H9 (cell line): ENCODE measurements around the gene DAB1. TPM values are rescaled to one million over a fixed set of nuclear protein-coding genes. Genes with fewer than 3 reads are reported as not detected.

Experiments
- DNase-seq: peaks from one replicate; pipeline ENCODE4 v3.0.0-alpha.2; 2017
- H2AFZ ChIP-seq: one replicate; pipeline ENCODE4 v1.6.1; 2013; ENCODE audit warnings: mild to moderate bottlenecking, low read length, control low read depth, moderate library complexity
- H2AK5ac ChIP-seq: 2 replicates; pipeline ENCODE4 v1.6.1; 2013; ENCODE audit warnings: low read length, control low read depth, mixed read lengths; ENCODE audit not compliant: insufficient read length
- H2BK120ac ChIP-seq: one replicate; pipeline ENCODE4 v1.6.1; 2013; ENCODE audit warnings: low read depth, mild to moderate bottlenecking, low read length, control low read depth, inconsistent platforms; ENCODE audit not compliant: poor library complexity, severe bottlenecking
- H2BK12ac ChIP-seq: 2 replicates; pipeline ENCODE4 v1.6.1; 2013; ENCODE audit warnings: low read length, control low read depth, mixed read lengths, low read depth; ENCODE audit not compliant: insufficient read length
- H2BK15ac ChIP-seq: 2 replicates; pipeline ENCODE4 v1.6.1; 2013; ENCODE audit warnings: low read depth, low read length, control low read depth
- H2BK20ac ChIP-seq: one replicate; pipeline ENCODE4 v1.6.1; 2013; ENCODE audit warnings: low read depth, mild to moderate bottlenecking, low read length, control low read depth, inconsistent platforms; ENCODE audit not compliant: poor library complexity, severe bottlenecking
- H2BK5ac ChIP-seq: 2 replicates; pipeline ENCODE4 v1.6.1; 2013; ENCODE audit warnings: low read length, control low read depth, mixed read lengths; ENCODE audit not compliant: insufficient read length
- H3K14ac ChIP-seq: 2 replicates; pipeline ENCODE4 v1.6.1; 2013; ENCODE audit warnings: low read length, control low read depth; ENCODE audit not compliant: insufficient read depth
- H3K18ac ChIP-seq: 2 replicates; pipeline ENCODE4 v1.6.1; 2013; ENCODE audit warnings: low read depth, mild to moderate bottlenecking, mixed read lengths, low read length, control low read depth; ENCODE audit not compliant: insufficient read length
- H3K23ac ChIP-seq: 2 replicates; pipeline ENCODE4 v1.6.1; 2013; ENCODE audit warnings: low read length, control low read depth, mixed read lengths, low read depth; ENCODE audit not compliant: insufficient read length
- H3K23me2 ChIP-seq: 2 replicates; pipeline ENCODE4 v1.6.1; 2013; ENCODE audit warnings: low read depth, mild to moderate bottlenecking, mixed read lengths, low read length, control low read depth; ENCODE audit not compliant: insufficient read length, poor library complexity, severe bottlenecking
- H3K27ac ChIP-seq: 2 replicates; pipeline ENCODE4 v1.5.1; 2013; ENCODE audit warnings: low read length, control low read depth, mixed read lengths, low read depth; ENCODE audit not compliant: insufficient read length
- H3K27me3 ChIP-seq: 2 replicates; pipeline ENCODE4 v1.6.1; 2013; ENCODE audit warnings: low read length, control low read depth, inconsistent platforms; ENCODE audit not compliant: insufficient read depth
- H3K4ac ChIP-seq: 2 replicates; pipeline ENCODE4 v1.6.1; 2013; ENCODE audit warnings: low read depth, mild to moderate bottlenecking, control low read depth, inconsistent platforms, low read length, moderate library complexity
- H3K4me1 ChIP-seq: 2 replicates; pipeline ENCODE4 v1.6.1; 2013; ENCODE audit warnings: low read length, control low read depth, inconsistent platforms; ENCODE audit not compliant: insufficient read depth
- H3K4me2 ChIP-seq: 2 replicates; pipeline ENCODE4 v1.6.1; 2013; ENCODE audit warnings: low read length, control low read depth, mixed read lengths; ENCODE audit not compliant: insufficient read length, insufficient read depth
- H3K56ac ChIP-seq: 2 replicates; pipeline ENCODE4 v1.6.1; 2013; ENCODE audit warnings: low read depth, mild to moderate bottlenecking, mixed read lengths, low read length, control low read depth; ENCODE audit not compliant: insufficient read length
- H3K79me1 ChIP-seq: 2 replicates; pipeline ENCODE4 v1.6.1; 2013; ENCODE audit warnings: low read depth, mild to moderate bottlenecking, moderate library complexity, low read length, control low read depth, inconsistent platforms; ENCODE audit not compliant: insufficient read depth, poor library complexity, severe bottlenecking
- H3K79me2 ChIP-seq: 2 replicates; pipeline ENCODE4 v1.6.1; 2013; ENCODE audit warnings: low read length, control low read depth, inconsistent platforms; ENCODE audit not compliant: insufficient read depth
- H3K9ac ChIP-seq: 2 replicates; pipeline ENCODE4 v1.6.1; 2013; ENCODE audit warnings: low read length, control low read depth, mixed read lengths; ENCODE audit not compliant: insufficient read length; ENCODE audit errors: extremely low read depth
- H3K9me3 ChIP-seq: one replicate; pipeline ENCODE4 v1.6.1; 2013; ENCODE audit warnings: low read depth, low read length, inconsistent platforms; ENCODE audit not compliant: control insufficient read depth
- H3T11ph ChIP-seq: one replicate; pipeline ENCODE4 v1.6.1; 2013; ENCODE audit warnings: mild to moderate bottlenecking, low read length, control low read depth, inconsistent platforms
- H4K20me1 ChIP-seq: one replicate; pipeline ENCODE4 v1.6.1; 2013; ENCODE audit not compliant: control insufficient read depth, insufficient read length, insufficient read depth
- H4K5ac ChIP-seq: 2 replicates; pipeline ENCODE4 v1.6.1; 2013; ENCODE audit warnings: low read depth, mild to moderate bottlenecking, mixed read lengths, low read length, control low read depth; ENCODE audit not compliant: insufficient read length
- H4K8ac ChIP-seq: replicated peaks from 2 replicates; pipeline ENCODE4 v1.6.1; 2013; ENCODE audit warnings: low read length, control low read depth, mixed read lengths, low read depth; ENCODE audit not compliant: insufficient read length
- H4K91ac ChIP-seq: 2 replicates; pipeline ENCODE4 v1.6.1; 2013; ENCODE audit warnings: low read depth, mild to moderate bottlenecking, moderate library complexity, mixed read lengths, low read length, control low read depth; ENCODE audit not compliant: insufficient read length
- H3K27ac Mint-ChIP-seq, 3 experiments: 2 replicates in 2 of 3; 3 replicates in 1 of 3; pipeline ENCODE4 v1.8.0; 2020 to 2021; ENCODE audit warnings: mixed read lengths in 3 of 3, mild to moderate bottlenecking in 1 of 3, moderate library complexity in 1 of 3
- H3K27me3 Mint-ChIP-seq: 2 replicates; pipeline ENCODE4 v1.8.0; 2021; ENCODE audit warnings: low read depth, mild to moderate bottlenecking, moderate library complexity, mixed read lengths
- H3K36me3 Mint-ChIP-seq, 3 experiments: 2 replicates in 2 of 3; 3 replicates in 1 of 3; pipeline ENCODE4 v1.8.0; 2020 to 2021; ENCODE audit warnings: low read depth in 3 of 3, mixed read lengths in 3 of 3; ENCODE audit not compliant: insufficient read depth in 1 of 3
- H3K4me1 Mint-ChIP-seq, 2 experiments: 2 replicates each; pipeline ENCODE4 v1.8.0; 2020; ENCODE audit warnings: mixed read lengths in 2 of 2
- H3K4me3 Mint-ChIP-seq, 2 experiments: 2 replicates in 1 of 2; 3 replicates in 1 of 2; pipeline ENCODE4 v1.8.0; 2020 to 2021; ENCODE audit warnings: mild to moderate bottlenecking in 2 of 2, mixed read lengths in 2 of 2, moderate library complexity in 1 of 2
- H3K9me3 Mint-ChIP-seq, 2 experiments: 2 replicates in 1 of 2; 3 replicates in 1 of 2; pipeline ENCODE4 v1.8.0; 2020; ENCODE audit warnings: mild to moderate bottlenecking in 2 of 2, mixed read lengths in 2 of 2, moderate library complexity in 1 of 2
- WGBS: extraction: QIAGEN DNeasy Blood & Tissue Kit; methylation state at CpG from one replicate; pipeline ENCODE4 v1.1.7; 2013; ENCODE audit warnings: missing lambda C conversion rate, low lambda C conversion rate, mixed read lengths; ENCODE audit not compliant: insufficient read length; ENCODE audit errors: extremely low coverage; 5-methylcytosine and 5-hydroxymethylcytosine counted together
- total RNA-seq: library from RNA; stranded (reverse); gene quantifications from 2 replicates; pipeline ENCODE4 v1.2.1, GENCODE V29; 2021
- TF ChIP-seq, protein P1 (sequence below): fragments of 200-600 bp; sonication (generic); conservative IDR thresholded peaks from 3 replicates; pipeline ENCODE4 v1.8.0; 2021; ENCODE audit warnings: antibody characterized with exemption, mild to moderate bottlenecking

Gene DAB1
- total RNA-seq, 1 experiment from 2014 or later = 9.3 TPM

DNA sequence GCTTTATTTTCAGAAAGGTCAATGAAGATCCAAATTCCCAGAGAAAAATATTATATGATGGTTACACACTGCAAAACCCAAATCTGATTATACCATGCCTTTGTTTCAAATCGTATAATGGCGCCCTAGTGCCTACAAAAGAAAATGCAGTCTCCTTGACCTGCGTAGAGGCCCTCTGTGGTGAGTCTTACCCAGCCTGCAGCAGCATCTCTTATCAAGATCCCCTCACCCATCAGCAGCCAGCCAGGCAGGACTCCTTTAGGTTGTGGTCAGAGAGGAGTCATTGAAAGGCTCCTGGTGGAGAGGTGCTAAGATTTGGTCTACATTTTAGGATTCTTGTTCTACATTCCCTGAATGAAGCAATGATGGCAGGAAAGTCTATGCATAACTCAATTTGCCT is 23.7 kb upstream of the DAB1 start:
- Mint-ChIP-seq H3K27me3 (peaks cover 14% of the 10 kb centered on the region), H3K36me3 (no peaks in the 10 kb centered on the region), H3K4me3 (no peak overlapping the region), H3K27ac (no peak overlapping the region; a peak in 1 of 7 replicates), H3K9me3 (no peaks in the 10 kb centered on the region), H3K4me1 (peaks cover 18 to 32% of the 10 kb centered on the region in 2 experiments)
- Histone ChIP-seq H3K4me2 (no peak overlapping the region), H3K79me1 (no peaks in the 10 kb centered on the region), H4K5ac (no peak overlapping the region), H3K18ac (no peak overlapping the region), H4K20me1 (no peaks in the 10 kb centered on the region), H2BK15ac (no peak overlapping the region), H3K4me1 (peaks cover 4% of the 10 kb centered on the region; the same call in 1 of the 2 replicates), H3K9ac (no peak overlapping the region), H3K79me2 (no peaks in the 10 kb centered on the region), H3K23me2 (no peaks in the 10 kb centered on the region), H3K27me3 (no peaks in the 10 kb centered on the region), H3K27ac (no peak overlapping the region), H4K8ac (no peak overlapping the region), H3K9me3 (no peaks in the 10 kb centered on the region), H2BK120ac (no peak overlapping the region), H2BK5ac (no peak overlapping the region), H2BK12ac (no peak overlapping the region), H3K14ac (no peak overlapping the region), H4K91ac (no peak overlapping the region), H2AK5ac (no peak overlapping the region), H3K4ac (no peak overlapping the region), H2AFZ (no peak overlapping the region), H3K23ac (no peak overlapping the region), H3K56ac (no peak overlapping the region), H3T11ph (no peak overlapping the region), H2BK20ac (no peak overlapping the region)
- TF ChIP-seq, protein P1, sequence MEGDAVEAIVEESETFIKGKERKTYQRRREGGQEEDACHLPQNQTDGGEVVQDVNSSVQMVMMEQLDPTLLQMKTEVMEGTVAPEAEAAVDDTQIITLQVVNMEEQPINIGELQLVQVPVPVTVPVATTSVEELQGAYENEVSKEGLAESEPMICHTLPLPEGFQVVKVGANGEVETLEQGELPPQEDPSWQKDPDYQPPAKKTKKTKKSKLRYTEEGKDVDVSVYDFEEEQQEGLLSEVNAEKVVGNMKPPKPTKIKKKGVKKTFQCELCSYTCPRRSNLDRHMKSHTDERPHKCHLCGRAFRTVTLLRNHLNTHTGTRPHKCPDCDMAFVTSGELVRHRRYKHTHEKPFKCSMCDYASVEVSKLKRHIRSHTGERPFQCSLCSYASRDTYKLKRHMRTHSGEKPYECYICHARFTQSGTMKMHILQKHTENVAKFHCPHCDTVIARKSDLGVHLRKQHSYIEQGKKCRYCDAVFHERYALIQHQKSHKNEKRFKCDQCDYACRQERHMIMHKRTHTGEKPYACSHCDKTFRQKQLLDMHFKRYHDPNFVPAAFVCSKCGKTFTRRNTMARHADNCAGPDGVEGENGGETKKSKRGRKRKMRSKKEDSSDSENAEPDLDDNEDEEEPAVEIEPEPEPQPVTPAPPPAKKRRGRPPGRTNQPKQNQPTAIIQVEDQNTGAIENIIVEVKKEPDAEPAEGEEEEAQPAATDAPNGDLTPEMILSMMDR = no peak; the same call in 2 of the 3 replicates
- DNase-seq = no peak
- WGBS = no CpG with 5 or more reads among the region's 3 CpGs
